GM19023 (cell line): ENCODE results near the gene TNRC6B.
A peak's percentile ranks its signal among the peaks of the same experiment; 100 is the strongest.

ENCODE experiments used
- ATAC-seq: cut with Tn5 transposase; IDR thresholded peaks from one replicate; pipeline ENCODE4 v1.9.1; 2021; ENCODE audit warnings: mild to moderate bottlenecking, moderate library complexity; ENCODE audit not compliant: unreplicated experiment

The TNRC6B gene

DNA sequence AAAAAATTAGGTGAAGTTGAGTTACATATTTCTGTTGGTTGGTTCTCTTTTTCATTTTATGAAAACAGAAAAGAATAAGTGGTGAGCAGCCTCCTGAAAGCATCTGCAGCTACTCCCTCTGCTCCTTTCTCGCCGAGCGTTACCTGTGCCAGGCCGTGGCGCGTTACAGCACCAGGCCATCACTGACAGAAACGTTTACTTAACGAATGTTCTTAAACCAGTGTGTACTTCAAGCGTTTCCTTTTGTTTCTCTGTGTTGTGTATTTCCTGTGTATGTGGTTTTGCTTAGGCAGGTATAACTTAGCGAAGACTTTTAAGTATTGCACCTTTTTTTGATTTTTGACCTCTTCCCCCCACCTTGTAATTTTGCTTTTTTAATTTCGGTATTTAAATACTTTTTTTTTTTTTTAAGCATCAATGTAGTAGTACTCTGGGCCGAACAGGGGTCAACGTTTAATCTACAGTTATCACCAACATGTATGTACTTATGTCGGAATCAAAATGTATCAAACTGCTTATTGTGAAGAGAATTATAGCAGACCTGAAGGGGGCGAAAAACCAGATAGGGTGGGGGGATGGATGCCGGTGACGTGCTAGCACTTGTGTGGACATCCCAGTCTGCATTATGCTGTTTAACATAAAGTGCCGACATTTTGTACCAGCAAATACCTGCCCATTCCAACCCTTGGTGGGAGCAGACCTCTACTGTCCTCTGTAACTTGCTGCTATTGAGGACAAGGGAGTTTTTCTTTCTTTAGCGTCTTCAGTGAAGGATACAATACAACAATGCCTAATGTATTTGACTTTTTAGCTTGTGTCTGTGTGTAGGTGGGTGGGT is 147.0 kb downstream of the TNRC6B start:
- ATAC-seq = no peak

DNA sequence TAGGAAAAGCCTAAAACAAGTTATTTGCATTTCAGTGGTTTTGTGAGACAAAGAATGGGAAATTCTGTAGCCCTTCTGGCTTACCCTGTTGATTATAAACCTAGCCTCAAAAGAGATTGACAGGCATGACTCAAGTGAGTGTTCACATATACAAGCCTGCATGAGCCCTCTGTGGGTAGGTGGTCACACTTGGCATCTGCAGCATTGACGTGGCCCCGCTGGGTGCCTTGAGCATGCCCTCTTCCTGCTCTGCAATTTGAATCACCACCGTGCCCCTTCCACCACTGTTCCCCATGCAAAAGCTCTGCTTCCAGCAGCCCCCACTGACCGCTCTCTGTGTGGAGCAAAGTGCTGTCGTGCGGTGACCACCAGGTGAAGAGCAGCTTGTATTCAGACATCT is 147.6 kb downstream of the TNRC6B start:
- ATAC-seq = no peak

DNA sequence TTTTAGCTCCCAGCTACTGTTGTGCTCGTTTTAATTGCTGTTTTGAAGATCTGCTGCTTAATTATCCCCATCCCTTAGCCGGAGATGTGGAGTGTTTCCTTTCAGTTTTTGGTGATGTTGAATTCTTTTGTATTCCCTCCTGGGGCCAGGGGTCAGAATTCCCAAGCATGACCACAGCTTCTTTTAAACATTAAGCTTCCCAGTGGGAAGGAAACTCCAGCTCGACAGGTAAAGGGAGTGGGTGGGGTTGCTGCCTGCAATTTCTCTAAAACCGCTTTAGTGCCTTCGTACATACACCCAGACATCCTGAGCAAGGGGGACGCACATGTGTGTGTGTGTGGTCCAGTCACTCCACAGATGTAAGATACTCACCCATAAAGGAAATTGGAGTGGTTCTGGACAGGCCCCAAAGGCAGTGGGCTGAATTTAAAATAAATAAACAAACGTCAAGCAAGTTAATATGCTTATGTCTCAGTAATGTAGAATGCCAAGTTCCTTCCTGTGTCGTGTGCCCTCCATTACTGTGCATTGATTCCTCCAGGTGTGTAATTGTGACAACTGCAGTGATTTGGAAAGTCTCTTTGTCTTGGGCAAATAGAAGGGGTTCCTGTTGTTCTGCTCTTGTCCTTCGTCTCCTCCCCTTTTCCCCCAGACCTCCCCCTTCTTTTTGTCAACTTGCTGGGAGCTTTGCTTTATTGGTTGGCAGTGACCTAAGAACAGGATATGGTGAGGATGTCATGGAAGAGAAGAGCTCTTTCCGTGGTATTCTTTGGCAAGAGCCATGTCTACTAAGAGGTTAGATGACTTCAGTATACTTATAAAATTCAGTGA is 149.4 kb downstream of the TNRC6B start:
- no peak for ATAC-seq

DNA sequence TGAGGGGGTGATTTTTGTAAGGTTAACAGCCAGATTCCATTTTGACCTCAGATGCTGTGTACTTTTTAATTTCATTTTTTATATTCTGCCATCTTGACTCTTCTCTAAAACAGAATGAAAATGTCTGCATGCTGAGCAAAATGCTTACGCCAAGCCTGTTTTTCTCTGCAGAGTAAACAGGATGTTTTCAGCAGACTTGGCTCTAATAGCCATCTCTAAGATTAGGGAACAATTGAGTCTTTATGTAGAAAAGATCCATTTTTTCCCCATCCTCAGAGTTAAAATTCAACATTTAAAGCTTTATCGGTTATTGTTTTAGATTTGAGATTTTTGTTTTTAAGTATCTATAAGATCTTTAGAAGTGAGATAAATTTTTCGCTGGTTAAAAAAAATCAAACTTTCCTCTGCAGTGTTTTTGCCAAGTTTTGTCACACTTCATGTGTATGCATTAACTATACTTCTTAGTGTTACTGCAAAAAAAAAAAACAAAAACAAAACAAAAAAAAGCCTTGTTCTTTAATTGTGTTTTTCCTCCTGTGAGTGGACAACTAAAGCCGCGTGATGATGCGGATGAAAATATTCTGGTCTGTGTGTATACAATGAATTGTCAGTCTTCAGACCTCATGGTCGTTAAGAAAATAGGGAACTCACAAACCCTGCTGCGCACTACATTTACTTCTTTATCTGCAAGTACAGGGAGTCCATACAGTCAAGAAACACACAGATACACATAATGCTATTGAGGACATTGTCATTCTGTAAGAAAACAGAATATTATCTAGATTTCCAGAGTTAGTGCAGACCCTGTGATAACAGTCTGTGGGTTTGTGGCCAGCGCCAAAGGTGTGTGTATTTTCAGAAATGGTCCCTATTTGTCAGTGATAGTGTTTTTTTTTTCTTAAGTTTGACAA is 151.1 kb downstream of the TNRC6B start:
- no peak for ATAC-seq

DNA sequence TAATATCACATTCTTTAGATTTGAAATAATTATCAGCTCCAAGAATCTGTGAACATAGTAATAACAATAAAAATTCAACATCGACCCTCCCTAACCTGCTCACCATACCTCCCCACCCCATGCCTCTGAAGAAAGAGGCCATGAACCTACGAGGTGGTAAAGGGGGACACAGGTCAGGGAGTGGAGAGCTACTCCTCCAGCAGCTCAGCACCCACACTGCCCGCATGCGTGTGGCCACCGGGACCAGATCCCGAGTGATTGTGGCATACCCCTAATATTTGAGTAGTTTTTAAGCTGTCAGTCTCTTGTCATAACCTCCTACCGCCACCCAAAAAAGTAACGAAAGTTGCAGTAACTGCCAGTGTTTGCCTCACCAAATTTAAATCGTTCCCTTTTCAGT is 151.7 kb downstream of the TNRC6B start:
- no peak for ATAC-seq

DNA sequence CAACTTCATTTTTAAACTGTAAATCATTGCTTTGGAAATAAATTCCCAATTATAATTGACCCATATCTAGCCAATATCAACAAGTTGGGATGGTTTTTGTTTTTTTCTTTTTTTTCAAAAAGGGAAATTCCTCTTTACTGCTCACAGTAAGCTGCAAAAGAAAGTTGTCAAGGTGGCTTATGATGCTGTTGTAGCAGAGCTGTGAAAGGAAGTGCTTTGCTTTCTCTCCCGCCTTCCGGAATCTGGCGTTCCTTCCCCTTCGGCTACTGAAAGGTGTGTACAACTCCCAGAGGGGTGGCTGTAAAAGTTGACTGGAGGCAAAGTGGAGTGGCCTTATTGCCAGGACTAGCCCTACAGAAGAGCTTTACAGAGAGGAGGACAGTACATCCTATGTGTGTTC is 152.4 kb downstream of the TNRC6B start:
- no peak for ATAC-seq

DNA sequence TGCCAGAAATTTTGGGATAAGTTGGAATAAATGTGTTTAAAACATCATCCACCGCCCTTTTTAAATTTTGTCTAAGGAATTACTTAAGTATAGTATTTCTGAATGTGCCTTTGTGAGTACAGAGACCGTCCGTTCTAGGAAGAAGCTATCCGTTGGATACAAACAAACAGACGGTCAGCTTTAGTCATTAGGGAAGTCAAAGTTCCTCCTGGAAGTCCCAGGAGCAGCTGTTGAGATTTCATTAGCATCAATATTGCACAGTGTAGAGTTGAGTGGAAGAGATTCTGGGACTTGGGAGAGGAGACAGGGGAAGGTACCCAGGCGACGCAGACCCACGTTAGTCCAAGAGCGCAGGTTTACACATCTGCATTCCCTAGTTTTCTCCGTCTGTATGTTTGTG is 152.9 kb downstream of the TNRC6B start:
- no peak for ATAC-seq

DNA sequence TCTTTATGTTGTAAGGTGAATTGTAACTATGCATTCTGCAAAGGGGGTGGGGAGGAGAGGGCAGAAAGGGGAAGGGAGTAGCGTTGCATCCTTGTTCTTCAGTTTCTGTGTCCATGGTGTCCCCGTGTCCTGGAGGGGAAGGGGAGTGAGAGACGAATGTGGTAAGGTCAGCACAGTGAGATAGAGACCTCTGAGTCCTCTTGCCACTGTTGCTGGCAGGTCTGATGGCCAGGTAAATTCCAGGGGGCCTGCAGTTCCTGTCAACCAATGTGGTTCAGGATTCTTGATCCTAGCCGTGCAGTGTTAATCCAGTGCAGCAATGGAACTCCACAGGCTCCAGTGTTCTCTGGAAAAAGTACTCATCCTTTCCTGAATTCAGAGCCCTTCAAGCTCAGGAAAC is 154.0 kb downstream of the TNRC6B start:
- no peak for ATAC-seq

DNA sequence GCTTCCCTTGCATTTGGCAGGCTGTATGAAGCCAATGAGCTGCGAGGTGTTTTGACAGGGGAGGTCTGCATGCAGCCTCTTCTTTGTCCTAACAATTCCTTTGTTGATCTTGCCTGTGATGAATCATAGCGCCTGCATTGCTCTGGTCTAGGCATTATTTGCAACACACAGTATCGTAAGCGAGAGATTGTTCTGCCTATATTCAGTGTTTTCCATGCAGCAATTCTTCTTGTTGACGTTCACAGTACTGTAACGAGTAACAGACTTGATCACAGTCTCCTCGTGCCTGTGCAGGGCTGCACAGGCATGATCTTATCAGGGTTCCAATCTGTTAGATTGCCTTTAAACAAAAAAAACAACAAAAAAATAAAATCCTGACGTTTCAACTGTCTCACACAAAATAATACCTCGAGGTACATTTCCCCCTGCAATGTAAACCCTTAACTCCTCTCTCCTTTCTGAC is 154.6 kb downstream of the TNRC6B start:
- ATAC-seq = no peak

DNA sequence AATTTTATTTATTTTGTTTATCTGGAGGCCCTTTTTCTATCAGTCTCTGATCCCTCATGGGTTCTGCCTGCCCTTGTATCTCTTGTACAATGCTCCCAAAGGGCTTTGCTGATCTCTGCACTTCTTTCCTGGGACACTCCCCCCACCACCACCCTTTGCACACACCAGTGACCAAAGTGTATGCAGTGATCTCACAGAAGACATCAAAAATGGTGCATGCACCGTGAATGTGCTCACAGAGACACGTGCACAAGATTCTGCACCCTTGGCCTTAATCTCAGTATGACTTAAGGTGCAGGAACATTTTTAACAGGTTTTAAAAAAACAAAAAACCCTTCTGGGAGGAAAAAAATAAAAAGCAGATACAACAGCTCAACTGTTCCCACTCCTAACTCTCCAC is 156.3 kb downstream of the TNRC6B start:
- no peak for ATAC-seq

DNA sequence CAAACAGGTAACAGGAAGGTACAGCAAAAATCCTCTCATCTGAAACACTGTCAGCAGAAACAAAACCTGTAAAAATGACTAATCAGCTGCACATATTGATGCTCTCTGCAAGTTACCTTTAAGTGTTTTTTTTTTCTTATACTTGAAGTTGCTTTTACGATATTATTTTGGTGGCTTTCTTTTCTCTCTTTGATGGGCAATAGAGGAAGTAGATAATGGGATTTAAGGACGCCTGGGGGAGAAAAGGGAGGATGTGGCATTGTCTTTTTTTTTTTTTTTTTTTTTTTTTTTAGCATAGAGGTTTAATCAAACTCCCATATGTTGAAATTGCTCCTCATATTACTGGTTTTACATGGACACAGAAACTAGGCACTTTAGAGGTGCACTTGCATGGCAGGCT is 157.2 kb downstream of the TNRC6B start:
- ATAC-seq = no peak

DNA sequence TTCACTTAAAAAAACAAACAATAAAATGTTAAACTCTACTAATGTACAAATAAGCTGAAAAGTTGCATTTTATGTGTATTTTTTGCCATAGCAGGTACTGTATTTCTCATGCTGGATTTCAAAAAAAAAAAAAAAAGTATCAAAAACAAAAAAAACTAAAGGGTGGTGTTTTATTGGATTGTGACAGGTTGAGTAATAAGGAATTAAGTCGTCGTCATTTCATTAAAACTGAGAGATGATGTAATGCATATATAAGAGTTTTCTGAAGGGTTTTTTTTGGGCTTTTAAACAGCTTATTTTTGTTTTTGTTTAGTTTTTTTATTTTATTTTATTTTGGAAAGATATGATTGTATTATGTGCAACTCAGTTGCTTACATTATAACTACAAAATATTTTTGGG is 157.6 kb downstream of the TNRC6B start:
- ATAC-seq = no peak

DNA sequence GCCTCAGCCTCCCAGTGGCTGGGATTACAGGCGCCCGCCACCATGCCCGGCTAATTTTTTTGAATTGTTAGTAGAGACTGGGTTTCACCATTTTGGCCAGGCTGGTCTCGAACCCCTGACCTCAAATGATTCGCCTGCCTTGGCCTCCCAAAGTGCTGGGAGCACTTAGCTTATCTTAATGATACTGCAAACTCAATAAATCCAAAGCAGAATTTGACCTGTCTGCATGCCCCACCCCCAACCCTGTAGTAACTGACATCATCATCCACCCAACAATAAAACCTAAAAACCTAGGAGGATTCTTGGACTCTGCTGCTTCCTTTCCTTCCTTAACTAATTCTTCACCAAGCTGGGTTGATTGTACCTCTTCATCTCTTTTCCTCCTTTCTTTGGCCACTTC is 162.3 kb downstream of the TNRC6B start:
- no peak for ATAC-seq

DNA sequence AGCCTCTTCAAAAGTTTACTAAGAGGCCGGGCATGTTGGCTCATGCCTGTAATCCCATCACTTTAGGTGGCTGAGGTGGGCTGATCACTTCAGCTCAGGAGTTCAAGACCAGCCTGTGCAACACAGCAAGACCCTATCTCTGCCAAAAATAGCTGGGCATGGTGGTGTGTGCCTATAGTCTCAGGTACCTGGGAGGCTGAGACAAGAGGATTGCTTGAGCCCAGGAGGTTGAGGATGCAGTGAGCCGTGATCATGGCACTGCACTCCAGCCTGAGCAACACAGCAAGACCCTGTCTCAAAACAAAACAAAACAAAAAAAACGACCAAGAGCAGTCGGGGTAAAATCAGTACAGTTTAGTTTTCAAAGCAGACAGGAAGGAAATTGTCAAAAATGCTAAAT is 163.9 kb downstream of the TNRC6B start:
- ATAC-seq = no peak

DNA sequence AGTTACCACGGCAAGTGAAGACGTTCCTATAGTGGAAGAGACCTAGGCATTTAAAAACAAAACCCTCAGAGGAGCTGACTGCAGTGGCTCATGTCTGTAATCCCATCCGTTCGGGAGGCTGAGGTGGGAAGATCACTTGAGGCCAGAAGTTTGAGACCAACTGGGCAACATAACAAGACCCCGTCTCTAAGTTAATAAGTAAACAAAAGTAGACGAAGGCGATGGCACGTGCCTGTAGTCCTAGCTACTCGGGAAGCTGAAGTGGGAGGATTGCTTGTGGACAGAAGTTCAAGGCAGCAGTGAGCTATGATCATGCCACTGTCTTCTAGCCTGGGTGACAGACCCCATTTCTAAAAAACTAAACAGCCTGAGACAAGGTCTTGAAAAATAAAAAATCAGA is 164.8 kb downstream of the TNRC6B start:
- ATAC-seq = no peak

DNA sequence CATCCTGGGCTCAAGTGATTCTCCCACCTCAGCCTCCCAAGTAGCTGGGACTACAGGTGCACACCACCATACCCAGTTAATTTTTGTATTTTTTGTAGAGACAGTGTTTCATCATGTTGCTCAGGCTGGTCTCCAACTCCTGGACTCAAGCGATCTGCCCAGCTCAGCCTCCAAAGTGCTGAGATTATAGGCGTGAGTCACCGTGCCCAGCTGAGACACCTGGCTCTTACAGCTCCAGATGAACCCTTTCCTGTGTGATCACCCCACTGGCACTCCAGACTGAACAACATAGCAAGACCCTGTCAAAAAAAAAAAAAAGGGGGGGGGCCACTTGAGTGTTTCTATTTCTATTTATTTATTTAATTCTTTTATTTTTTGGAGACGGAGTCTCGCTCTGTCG is 167.5 kb downstream of the TNRC6B start:
- ATAC-seq = no peak

DNA sequence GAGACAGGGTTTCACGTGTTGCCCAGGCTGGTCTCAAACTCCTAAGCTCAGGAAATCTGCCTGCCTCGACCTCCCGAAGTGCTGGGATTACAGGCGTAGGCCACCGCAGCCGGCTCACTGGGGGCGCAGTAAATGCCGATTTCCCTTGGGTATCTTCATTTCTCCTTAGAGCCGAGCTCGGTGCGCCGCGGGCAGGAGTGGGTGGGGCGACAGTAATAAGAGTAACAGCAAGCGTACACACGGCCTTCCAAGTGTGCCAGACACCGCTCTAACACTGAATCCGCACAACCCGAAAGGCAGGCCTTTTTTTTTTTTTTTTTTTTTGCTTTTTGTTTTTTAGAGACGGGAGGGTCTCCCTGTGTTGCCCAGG is 168.1 kb downstream of the TNRC6B start:
- peak; percentile 15 for ATAC-seq

DNA sequence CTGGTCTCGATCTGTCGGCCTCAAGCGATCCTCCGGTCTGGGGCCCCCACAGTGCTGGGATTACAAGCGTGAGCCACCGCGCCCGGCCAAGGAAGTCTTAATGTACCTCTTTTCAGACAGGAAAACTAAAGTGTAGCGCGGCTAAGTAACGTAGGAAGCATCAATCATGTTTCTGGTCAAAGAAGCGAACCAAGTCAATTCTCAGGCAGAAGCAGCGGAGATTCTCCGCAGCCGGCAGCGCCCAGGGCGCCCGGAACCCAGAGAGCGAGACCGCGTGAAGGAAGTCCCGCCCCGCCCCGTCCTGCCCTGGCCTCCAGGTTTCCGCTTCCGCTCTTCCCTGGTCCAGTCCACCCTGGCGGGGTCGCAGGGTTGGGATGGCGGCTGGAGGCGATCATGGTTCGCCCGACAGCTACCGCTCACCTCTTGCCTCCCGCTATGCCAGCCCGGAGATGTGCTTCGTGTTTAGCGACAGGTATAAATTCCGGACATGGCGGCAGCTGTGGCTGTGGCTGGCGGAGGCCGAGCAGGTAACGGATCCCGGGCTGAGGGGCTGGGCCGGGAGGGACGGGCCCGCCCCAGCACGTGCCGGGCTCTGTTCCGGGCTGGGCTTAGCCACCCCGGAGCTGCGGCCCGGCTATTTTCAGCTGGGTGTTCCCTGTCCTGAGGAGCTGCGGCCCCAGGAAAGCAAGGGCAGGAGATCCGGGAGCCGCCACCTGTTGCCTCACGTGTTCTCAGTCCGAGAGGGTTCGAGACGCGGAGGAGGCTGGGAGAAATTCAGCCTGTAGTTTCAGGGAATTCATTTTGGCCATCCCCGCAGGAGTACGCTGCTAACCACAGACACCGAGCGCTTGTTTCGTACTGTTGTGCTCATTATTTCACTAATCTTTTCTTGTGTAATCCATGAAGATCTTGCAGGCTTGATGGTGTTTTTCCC is 168.7 kb downstream of the TNRC6B start, which contains the start of gene ADSL:
TSS of gene ADSL (plus strand) at position 316 of the 934 bp plus-strand sequence. CDS start at position 375, 59 bp downstream.
- peak; percentile 90 for ATAC-seq

DNA sequence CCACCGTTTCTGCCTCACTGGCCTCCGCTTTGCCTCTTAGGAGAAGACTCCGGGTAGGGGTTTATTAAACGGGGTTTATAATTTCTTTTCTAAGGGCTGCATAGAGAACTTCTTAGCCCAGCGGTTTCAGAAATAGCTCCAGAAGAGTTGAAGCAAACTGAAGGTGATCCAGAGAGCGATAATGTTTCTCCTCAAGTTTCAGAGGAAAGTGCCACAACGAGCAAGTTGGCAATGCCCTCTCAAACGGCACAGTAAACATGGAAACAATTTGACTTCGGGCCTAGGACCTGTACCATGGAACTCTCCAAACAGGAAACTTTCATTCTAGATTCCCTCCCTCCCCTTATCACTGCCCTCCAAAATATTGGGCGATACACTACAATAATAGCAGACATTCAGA is 169.6 kb downstream of the TNRC6B start:
- ATAC-seq = no peak
